NCI-H2029 treated with DMSO at 0.1 percent for 48 hours (cell line): Measurements from ENCODE around the gene TMEM17.
A peak's percentile ranks its signal among the peaks of the same experiment; 100 is the strongest.
"Not testable (repeated sequence)": the region's sequence is repeated elsewhere in the genome, so short reads cannot be mapped to it uniquely, and the experiment has no call there.

Source experiments
- DNase-seq: peaks from one replicate; lab custom pipeline; 2025; lab: John Stamatoyannopoulos, UW

TMEM17 gene

DNA sequence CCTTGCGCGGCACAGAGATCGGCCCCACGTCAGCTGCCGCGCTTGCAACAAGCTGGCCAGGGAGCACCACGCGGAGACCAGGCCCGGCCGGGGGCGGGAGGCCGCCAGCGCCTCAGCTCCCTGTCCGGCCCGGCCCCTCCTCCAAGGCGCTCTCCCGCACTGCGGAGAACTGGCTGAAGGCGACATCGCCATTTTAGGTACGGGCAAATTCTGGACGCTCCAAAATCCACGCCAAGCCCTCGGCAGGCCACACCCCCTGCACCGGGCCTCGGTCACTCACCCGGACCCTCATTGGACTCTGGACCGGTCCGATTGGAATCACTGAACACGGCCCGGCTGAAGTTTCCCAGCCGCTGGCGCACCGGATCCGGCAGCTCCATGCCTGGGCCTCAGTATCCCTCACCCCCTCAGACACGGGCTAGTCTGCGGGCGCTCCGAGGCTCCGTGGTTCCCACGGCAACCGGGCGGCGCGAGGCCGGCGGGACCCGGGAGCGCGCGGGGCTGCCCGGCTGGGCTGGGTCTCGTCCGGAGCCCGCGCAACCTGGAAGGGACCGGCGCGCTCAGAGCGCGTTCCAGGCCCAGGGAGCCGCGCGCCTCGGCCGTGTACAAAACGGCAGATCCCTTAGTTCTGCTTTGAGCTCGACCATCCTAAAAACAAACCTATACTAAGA is at the start of gene TMEM17:
Gene TMEM17, minus strand, starts transcription at position 446 of the 671 bp plus-strand sequence. Its CDS starts 66 bp downstream, at position 380.
- DNase-seq: peak; percentile 27

GRCh38 chr2:62554440-62554839 is 48.4 kb upstream of the TMEM17 start:
- DNase-seq: no peak

DNA sequence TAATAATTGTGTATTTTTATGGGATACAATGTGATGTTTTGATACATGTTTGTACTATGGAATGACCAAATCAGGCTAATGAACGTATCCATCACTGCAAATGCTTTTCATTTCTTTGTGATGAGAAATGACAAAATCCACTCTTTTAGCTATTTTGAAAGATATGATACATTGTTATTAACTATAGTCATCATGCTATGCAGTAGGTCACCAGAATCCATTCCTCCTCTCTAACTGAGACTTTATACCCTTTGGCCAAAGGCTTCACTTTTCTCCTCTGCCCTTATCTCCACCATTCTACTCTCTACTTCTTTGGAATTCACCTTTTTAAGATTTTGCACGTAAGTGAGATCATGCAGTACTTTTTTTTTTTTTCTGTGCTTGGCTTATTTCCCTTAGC is 44.5 kb upstream of the TMEM17 start:
- DNase-seq: no peak

DNA sequence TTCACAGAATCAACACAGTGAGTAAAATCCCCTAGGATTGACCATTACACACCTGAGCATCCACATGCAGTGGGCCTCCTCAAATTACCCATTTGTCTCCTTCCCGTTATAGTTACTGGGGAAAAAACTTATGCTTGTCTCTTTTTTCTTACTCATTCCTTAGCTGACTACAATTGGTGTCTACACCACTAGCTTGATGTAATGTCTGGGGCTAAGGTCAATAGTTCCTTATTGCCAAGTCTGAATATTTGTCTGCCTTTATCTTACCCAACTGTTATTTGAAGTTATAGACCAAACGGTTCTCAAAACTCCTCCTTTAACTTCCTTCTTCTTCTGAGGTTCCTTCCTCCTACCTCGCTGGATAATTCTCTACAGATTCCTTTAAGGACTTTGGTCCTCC is 41.9 kb upstream of the TMEM17 start:
- DNase-seq: no peak

DNA sequence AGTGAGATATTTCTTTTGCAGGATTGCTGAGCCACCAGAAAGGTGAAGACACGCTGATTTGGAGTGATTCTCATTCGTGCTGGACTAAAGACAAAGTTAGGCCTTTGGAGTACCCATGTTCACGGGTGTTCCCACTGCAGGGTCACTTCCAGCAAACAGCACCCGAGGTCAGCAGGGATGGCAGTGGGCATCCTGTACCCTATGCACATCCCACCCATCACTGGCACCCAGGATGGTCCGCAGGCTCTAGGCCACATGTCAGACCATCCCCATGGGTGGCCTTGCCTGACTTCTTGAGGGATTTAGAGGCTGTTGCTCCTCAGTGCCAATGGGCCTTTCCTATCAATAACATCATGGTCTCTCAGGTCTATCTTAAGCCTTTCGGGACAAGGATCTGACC is 39.3 kb upstream of the TMEM17 start:
- no peak for DNase-seq

GRCh38 chr2:62540408-62541168 is 34.6 kb upstream of the TMEM17 start:
- no peak for DNase-seq

GRCh38 chr2:62539606-62540407 is 33.8 kb upstream of the TMEM17 start:
- no peak for DNase-seq

- no peak for DNase-seq
Observed at GRCh38 chr2:62538756-62539155, 32.8 kb upstream of the TMEM17 start.

DNA sequence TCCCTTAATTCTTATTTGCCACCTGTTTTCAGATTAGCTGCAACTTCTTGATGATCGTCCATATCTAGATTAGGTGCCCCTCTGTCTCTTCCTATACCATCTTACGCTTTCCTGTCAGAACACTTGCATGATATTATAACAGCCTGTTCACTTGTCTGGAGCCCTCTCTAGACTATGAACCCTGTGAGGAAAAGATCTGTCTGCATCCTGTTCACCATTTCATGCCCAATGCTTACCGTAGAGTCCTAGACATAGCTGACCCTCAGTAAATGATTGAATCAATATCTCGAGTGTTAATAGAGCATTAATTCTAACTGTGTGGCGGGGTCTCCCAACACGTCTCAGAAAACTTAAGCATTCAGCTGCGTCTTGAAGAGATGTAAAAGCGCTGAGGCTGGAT is 31.8 kb upstream of the TMEM17 start:
- DNase-seq: no peak

GRCh38 chr2:62536873-62537547 is 31.0 kb upstream of the TMEM17 start:
- no peak for DNase-seq

- not testable (repeated sequence) for DNase-seq
Observed at GRCh38 chr2:62535521-62535920, 29.5 kb upstream of the TMEM17 start.

GRCh38 chr2:62531594-62531993 is 25.6 kb upstream of the TMEM17 start:
- DNase-seq: no peak

DNA sequence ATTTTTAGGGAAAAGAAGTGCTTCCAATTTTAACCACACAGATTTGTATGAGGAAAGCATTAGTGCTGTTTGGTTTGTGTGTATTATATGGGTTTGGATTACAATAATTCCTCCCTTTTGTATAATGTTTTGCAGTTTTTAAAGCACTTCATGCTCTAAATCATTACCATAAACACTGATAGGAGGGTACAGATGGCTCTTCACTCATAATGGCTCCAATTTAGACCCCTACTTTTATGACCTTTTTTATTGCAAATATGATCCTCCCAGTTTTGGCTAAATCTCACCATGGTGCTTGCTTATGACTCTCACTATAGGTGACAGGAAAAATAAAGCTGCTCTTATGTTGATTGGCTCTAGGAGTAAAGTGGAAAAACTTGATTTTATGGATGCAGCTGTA is 23.8 kb upstream of the TMEM17 start:
- no peak for DNase-seq

- DNase-seq: no peak
Observed at GRCh38 chr2:62527478-62528210, 21.6 kb upstream of the TMEM17 start.

DNA sequence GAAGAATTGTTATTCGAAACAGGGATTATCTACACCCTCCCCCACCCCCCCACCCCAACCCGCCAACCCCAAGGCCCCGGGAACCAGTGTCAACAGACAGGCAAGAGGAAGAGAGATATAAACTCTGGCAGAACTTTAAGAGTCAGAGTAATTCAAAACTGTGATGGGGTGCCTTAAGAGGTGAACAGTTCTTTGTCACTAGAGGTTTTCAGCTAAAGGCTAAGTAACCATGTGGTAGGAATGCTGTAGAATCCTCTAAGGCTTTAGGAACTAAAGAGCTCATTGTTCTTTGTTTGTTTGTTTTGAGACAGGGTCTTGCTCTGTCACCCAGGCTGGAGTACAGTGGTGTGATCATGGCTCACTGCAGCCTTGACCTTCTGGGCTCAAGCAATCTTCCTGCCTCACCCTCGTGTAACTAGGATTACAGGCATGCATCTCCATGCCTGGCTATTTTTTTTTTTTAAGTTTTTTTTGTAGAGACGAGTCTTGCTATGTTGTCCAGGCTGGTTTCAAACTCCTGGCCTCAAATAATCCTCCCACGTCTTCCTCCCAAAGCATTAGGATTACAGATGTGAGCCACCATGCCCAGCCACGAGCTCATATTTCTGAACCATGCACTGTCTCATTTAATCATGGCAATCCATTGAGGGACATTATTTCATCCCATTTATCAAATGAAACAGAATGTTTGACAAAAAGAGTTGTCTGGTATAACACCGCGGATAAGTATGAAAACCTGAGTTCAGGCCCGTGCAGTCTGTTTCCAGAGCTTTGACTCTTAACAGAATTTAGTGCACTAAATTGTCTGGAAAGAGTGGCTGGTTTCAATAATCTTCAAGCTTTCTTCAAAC is 20.8 kb upstream of the TMEM17 start:
- DNase-seq: no peak

DNA sequence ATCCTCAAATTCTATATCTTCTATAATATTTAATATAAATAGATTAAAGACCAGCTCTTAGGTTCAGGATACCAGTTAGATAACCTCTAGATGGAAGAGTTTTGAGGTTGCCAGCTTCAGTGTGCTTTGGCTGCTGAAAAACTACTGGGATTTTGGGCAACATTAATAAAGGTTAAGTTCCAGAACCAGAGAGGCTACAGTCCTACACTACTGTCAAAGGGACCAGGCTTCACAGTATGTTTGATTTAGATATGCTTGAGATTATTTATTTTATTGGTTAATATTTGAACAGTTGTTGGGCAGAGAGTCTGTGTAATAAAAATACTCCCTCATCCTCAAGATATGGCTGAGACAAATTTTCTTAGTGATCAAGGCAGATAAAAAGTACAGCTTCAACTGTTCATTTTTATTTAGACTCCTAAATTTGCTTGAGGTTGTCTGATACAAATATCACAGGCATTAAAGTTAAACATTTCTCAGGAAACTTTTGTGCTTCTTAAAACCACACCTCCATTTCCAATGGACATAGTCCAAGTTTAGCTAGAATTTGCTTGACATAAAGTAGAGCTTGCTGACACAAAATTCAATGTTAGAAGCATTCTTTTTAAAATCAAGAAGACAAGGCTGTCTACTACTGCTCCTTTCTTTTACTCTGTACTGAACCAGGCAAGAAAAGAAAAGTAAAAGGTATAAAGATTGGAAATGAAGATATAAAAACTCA is 19.7 kb upstream of the TMEM17 start:
- no peak for DNase-seq

DNA sequence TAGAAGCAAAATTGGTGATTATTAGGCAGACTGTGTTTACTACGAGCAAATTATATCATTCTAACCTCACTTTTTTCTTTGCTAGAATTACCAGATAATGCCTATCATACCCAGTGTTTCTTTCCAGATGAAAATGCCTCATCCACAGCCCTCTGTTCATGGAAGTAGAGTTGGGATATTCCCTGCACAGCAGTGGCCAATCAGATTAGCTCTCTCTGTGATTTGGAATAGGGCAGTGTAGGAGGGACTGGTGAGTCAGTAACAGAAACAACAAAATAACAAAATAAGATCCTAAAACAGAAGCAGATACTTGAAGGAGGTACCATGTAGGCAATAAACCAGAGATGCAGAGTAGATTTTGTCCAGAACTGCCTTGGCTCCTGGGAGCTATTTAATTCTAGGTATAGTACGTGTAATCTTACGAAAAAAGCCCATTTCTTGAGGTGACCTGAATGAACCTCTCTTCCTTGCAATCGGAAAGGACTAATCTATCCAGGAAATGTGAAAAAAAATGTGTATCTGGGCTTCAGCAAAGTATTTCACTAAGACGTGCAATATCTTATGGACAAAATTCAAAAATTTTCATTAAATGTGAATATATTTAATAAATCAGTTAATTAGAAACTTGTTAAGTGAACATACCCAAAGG is 18.4 kb upstream of the TMEM17 start:
- DNase-seq: no peak

DNA sequence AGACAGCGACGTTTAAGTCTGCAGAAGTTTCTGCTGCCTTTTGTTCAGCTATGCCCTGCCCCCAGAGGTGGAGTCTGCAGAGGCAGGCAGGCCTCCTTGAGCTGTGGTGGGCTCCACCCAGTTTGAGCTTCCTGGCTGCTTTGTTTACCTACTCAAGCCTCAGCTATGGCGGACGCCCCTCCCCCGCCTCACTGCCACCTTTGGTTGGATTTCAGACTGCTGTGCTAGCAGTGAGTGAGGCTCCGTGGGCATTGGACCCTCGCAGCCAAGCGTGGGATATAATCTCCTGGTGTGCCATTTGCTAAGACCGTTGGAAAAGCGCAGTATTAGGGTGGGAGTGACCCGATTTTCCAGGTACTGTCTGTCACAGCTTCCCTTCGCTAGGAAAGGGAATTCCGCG is 15.1 kb upstream of the TMEM17 start:
- not testable (repeated sequence) for DNase-seq

DNA sequence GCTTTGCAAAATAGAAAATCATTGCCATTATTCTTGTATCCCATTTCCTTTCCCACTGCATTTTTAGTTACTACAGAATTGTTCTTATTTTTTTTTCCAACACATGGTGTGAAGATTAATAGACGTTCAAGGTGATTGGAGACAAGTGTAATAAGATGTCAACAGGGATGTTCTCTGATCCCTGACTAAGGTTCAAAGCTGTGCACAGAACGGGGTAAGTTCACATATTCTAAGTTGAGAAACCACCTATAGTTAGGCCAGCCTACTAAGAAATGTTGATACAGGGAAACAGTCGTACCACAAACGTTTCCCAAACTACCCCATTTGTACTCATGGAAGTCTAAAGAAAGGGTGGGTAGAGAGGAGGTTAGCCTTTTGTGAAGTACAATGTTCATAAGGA is 6.4 kb upstream of the TMEM17 start:
- DNase-seq: no peak
